PC-9 (cell line): ENCODE data around the gene BTG2. TPM values are rescaled to one million over a fixed set of nuclear protein-coding genes. Genes with fewer than 3 reads are reported as not detected.

Experiments
- BruUV-seq: library from RNA; stranded (reverse); fragments of 400-500 nt; replicated peaks from 2 replicates; lab custom pipeline; 2021; lab: Mats Ljungman, UMichigan
- CTCF ChIA-PET: fragments of 300-600 bp; sonication (Branson Sonifier 250); formaldehyde crosslinking; loops from one replicate; lab custom pipeline; 2022; ENCODE audit warnings: antibody characterized with exemption; lab: Charles Lee
- POLR2A ChIA-PET: fragments of 300-600 bp; sonication (Branson Sonifier 250); formaldehyde crosslinking; loops from one replicate; lab custom pipeline; 2022; ENCODE audit warnings: antibody characterized with exemption; ENCODE audit not compliant: unreplicated experiment; lab: Charles Lee
- DNase-seq, 2 experiments: peaks; one replicate each; pipeline versions ENCODE4 v3.0.0 to v3.0.0-alpha.2; 2015 to 2022; ENCODE audit warnings: mixed read lengths in 1 of 2
- H2AFZ ChIP-seq: fragments of 200-600 bp; sonication (generic); 2 replicates; pipeline ENCODE4 v1.8.1; 2017; ENCODE audit warnings: antibody characterized with exemption
- H3F3A ChIP-seq: fragments of 200-600 bp; sonication (generic); 2 replicates; pipeline ENCODE4 v1.8.1; 2017; ENCODE audit warnings: antibody characterized with exemption, mild to moderate bottlenecking, low read depth; ENCODE audit not compliant: insufficient read depth
- H3K27ac ChIP-seq: fragments of 200-600 bp; sonication (generic); 2 replicates; pipeline ENCODE4 v1.6.1; 2016; ENCODE audit warnings: mixed run types
- H3K27me3 ChIP-seq: fragments of 200-600 bp; sonication (generic); 2 replicates; pipeline ENCODE4 v1.6.1; 2016; ENCODE audit warnings: low read depth, mixed run types; ENCODE audit not compliant: insufficient read depth
- H3K36me3 ChIP-seq: fragments of 200-600 bp; sonication (generic); 2 replicates; pipeline ENCODE4 v1.6.1; 2016; ENCODE audit warnings: low read depth, mixed run types
- H3K4me1 ChIP-seq: fragments of 200-600 bp; sonication (generic); replicated peaks from 2 replicates; pipeline ENCODE4 v1.6.1; 2016; ENCODE audit warnings: mixed run types; ENCODE audit not compliant: insufficient read depth
- H3K4me2 ChIP-seq: fragments of 200-600 bp; sonication (generic); 2 replicates; pipeline ENCODE4 v1.6.1; 2017; ENCODE audit warnings: mixed run types
- H3K4me3 ChIP-seq: fragments of 200-600 bp; sonication (generic); 2 replicates; pipeline ENCODE4 v1.6.1; 2016; ENCODE audit warnings: mixed run types
- H3K79me2 ChIP-seq: fragments of 200-600 bp; sonication (generic); 2 replicates; pipeline ENCODE4 v1.6.1; 2017; ENCODE audit warnings: low read depth, mixed run types
- H3K9me2 ChIP-seq: fragments of 200-600 bp; sonication (generic); 2 replicates; pipeline ENCODE4 v1.8.1; 2017; ENCODE audit warnings: mild to moderate bottlenecking; ENCODE audit not compliant: insufficient read depth
- H3K9me3 ChIP-seq: fragments of 200-600 bp; sonication (generic); 2 replicates; pipeline ENCODE4 v1.8.1; 2016; ENCODE audit warnings: low read depth; ENCODE audit not compliant: insufficient read depth
- H4K20me1 ChIP-seq: fragments of 200-600 bp; sonication (generic); 2 replicates; pipeline ENCODE4 v1.8.1; 2017; ENCODE audit not compliant: insufficient read depth
- EZH2 ChIP-seq: fragments of 200-600 bp; sonication (generic); IDR thresholded peaks from 2 replicates; pipeline ENCODE4 v1.8.0; 2017; ENCODE audit warnings: antibody characterized with exemption, low read depth
- intact Hi-C: fragments of 100-400 bp; cut with micrococcal nuclease; formaldehyde crosslinking; loops from one replicate; pipeline ENCODE4 v1.10.0; 2022; ENCODE audit not compliant: unreplicated experiment
- total RNA-seq: library from RNA; stranded (reverse); gene quantifications from 2 replicates; pipeline ENCODE4 v1.2.3, GENCODE V29; 2021
- TF ChIP-seq, protein P1 (sequence below): fragments of 200-600 bp; sonication (generic); conservative IDR thresholded peaks from 2 replicates; pipeline ENCODE4 v1.6.1; 2017; ENCODE audit warnings: mixed run types, antibody characterized with exemption, mild to moderate bottlenecking, moderate library complexity

The BTG2 gene
- total RNA-seq, 1 experiment from 2014 or later = 11.1 TPM

DNA sequence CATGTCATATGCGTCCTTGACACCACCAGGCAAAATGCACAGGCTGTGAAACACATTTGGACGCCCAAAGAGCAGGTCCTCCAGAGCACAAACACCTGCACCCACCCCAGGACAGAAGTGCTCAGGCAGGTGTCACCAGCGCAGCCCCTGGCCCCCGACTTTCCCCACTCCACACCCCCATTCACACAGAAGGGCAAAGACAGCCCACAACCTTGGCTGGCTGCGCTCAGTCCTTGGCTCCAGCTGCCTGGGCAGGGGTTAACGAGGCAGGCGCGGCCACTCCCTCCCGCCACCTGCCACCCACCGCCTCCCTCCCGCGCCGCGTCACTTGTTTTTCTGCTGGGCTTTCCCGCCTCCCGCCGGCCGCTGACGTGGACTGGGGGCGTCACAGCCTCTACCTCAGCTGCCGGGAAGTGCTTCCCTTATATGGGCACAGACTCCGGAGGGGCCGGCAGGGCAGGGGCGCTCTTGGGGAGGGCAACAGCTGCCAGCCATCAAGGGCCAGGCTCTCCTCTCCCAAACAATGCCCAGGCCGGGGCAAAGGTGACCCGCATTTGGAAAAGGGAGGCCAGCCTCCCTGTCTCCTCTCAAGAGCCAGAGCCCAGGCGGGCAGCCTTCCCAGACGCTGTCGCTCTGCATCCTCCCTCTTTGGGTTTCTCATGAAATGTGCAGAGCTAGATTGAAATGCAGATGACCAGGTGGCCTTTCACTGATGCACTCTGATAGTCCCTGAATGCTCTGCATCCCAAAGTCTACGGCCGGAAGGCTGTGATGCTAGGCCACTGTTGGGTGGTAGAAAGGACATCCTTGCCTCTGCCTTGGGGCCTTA, 14.8 kb upstream of the BTG2 start:
- H3K4me2 ChIP-seq = no peak overlapping the region
- POLR2A ChIA-PET = no interaction called here
- BruUV-seq = no TSS peak

GRCh38 chr1:203291201-203292096, 13.9 kb upstream of the BTG2 start:
- Histone ChIP-seq H3K79me2 (no peaks in the 10 kb centered on the region), H3K9me2 (no peaks in the 10 kb centered on the region), H4K20me1 (no peaks in the 10 kb centered on the region), H3K4me3 (no peak overlapping the region), H3K27ac (no peak overlapping the region), H3K9me3 (no peaks in the 10 kb centered on the region), H3K36me3 (no peaks in the 10 kb centered on the region), H3K27me3 (peaks cover 16% of the 10 kb centered on the region; the same call in 1 of the 2 replicates), H3F3A (no peaks in the 10 kb centered on the region), H3K4me1 (no peaks in the 10 kb centered on the region), H2AFZ (no peak overlapping the region), H3K4me2 (no peak overlapping the region)
- no TSS peak for BruUV-seq
- ChIA-PET CTCF (interaction anchor here (1.1 kb wide), 1 partner anchor 10 kb away, joined by 4 read pairs; no protein-coding TSS in a partner anchor), POLR2A (no interaction called here)
- no peak for DNase-seq
- intact Hi-C loops = no loop called here
- TF ChIP-seq, protein P1, sequence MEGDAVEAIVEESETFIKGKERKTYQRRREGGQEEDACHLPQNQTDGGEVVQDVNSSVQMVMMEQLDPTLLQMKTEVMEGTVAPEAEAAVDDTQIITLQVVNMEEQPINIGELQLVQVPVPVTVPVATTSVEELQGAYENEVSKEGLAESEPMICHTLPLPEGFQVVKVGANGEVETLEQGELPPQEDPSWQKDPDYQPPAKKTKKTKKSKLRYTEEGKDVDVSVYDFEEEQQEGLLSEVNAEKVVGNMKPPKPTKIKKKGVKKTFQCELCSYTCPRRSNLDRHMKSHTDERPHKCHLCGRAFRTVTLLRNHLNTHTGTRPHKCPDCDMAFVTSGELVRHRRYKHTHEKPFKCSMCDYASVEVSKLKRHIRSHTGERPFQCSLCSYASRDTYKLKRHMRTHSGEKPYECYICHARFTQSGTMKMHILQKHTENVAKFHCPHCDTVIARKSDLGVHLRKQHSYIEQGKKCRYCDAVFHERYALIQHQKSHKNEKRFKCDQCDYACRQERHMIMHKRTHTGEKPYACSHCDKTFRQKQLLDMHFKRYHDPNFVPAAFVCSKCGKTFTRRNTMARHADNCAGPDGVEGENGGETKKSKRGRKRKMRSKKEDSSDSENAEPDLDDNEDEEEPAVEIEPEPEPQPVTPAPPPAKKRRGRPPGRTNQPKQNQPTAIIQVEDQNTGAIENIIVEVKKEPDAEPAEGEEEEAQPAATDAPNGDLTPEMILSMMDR = no peak
- TF ChIP-seq EZH2 = no peak

More for the DNA sequence above, 14.8 kb upstream of the BTG2 start:
- H4K20me1 ChIP-seq = no peaks in the 10 kb centered on the region
- no peak overlapping the region for H3K27ac ChIP-seq
- CTCF ChIA-PET = interaction anchor here (1.1 kb wide), 1 partner anchor 9 kb away, joined by 4 read pairs; no protein-coding TSS in a partner anchor
- intact Hi-C loops = no loop called here
- H3K9me2 ChIP-seq = no peaks in the 10 kb centered on the region
- no peaks in the 10 kb centered on the region for H3K79me2 ChIP-seq
- no peak overlapping the region for H2AFZ ChIP-seq
- no peaks in the 10 kb centered on the region for H3K9me3 ChIP-seq
- H3K4me1 ChIP-seq = no peaks in the 10 kb centered on the region
- no peaks in the 10 kb centered on the region for H3K36me3 ChIP-seq
- no peak for TF ChIP-seq EZH2
- TF ChIP-seq, protein P1 = no peak
- DNase-seq = peak in 1 of 2 experiments; percentile 64
- H3K4me3 ChIP-seq = no peak overlapping the region
- peaks cover 23% of the 10 kb centered on the region; the same call in 1 of the 2 replicates for H3K27me3 ChIP-seq
- H3F3A ChIP-seq = no peaks in the 10 kb centered on the region

- no peak overlapping the region for H2AFZ ChIP-seq
- POLR2A ChIA-PET = no interaction called here
Observed at GRCh38 chr1:203295796-203296195, 9.5 kb upstream of the BTG2 start.

More at GRCh38 chr1:203295796-203296195, 9.5 kb upstream of the BTG2 start:
- no peaks in the 10 kb centered on the region for H3F3A ChIP-seq
- H4K20me1 ChIP-seq = no peaks in the 10 kb centered on the region
- DNase-seq = no peak
- H3K27ac ChIP-seq = no peak overlapping the region
- H3K4me3 ChIP-seq = no peak overlapping the region
- H3K79me2 ChIP-seq = no peaks in the 10 kb centered on the region
- no peaks in the 10 kb centered on the region for H3K4me1 ChIP-seq
- peaks cover 13% of the 10 kb centered on the region for H3K27me3 ChIP-seq
- H3K4me2 ChIP-seq = no peak overlapping the region
- H3K36me3 ChIP-seq = no peaks in the 10 kb centered on the region
- TF ChIP-seq, protein P1 = no peak
- TF ChIP-seq EZH2 = no peak
- H3K9me2 ChIP-seq = no peaks in the 10 kb centered on the region
- BruUV-seq = no TSS peak
- CTCF ChIA-PET = interaction anchor here (0.6 kb wide), 1 partner anchor 17 kb away, joined by 8 read pairs; no protein-coding TSS in a partner anchor
- no peaks in the 10 kb centered on the region for H3K9me3 ChIP-seq
- intact Hi-C loops = no loop called here
